DOHH2 (cell line): ENCODE measurements around the gene AGTPBP1.

ENCODE experiments used
- H3F3A ChIP-seq: fragments of 200-600 bp; sonication (generic), shearing (Covaris generic); 2 replicates; pipeline ENCODE4 v1.6.0; 2016; ENCODE audit warnings: antibody characterized with exemption, mild to moderate bottlenecking; ENCODE audit not compliant: control insufficient read depth, insufficient read depth
- H3K27ac ChIP-seq: fragments of 200-600 bp; sonication (generic); 2 replicates; pipeline ENCODE4 v1.5.1; 2014; ENCODE audit warnings: low read depth, mild to moderate bottlenecking, low read length, moderate library complexity
- H3K27me3 ChIP-seq: fragments of 200-600 bp; sonication (generic); 2 replicates; pipeline ENCODE4 v1.6.1; 2014; ENCODE audit warnings: mild to moderate bottlenecking, low read length, mixed read lengths; ENCODE audit not compliant: control insufficient read depth
- H3K36me3 ChIP-seq: fragments of 200-600 bp; sonication (generic); 2 replicates; pipeline ENCODE4 v1.6.1; 2014; ENCODE audit warnings: mild to moderate bottlenecking, low read length, moderate library complexity, mixed read lengths; ENCODE audit not compliant: control insufficient read depth
- H3K4me1 ChIP-seq: fragments of 200-600 bp; sonication (generic); 2 replicates; pipeline ENCODE4 v1.6.1; 2014; ENCODE audit warnings: mild to moderate bottlenecking, low read length, mixed read lengths; ENCODE audit not compliant: control insufficient read depth
- H3K4me2 ChIP-seq: fragments of 200-600 bp; sonication (generic); 2 replicates; pipeline ENCODE4 v1.6.0; 2014; ENCODE audit warnings: mild to moderate bottlenecking, low read length, moderate library complexity
- H3K4me3 ChIP-seq: fragments of 200-600 bp; sonication (generic); 2 replicates; pipeline ENCODE4 v1.5.1; 2014; ENCODE audit warnings: mild to moderate bottlenecking, low read length, mixed read lengths
- H3K79me2 ChIP-seq: fragments of 200-600 bp; sonication (generic); 2 replicates; pipeline ENCODE4 v1.6.1; 2014; ENCODE audit warnings: mild to moderate bottlenecking, low read length, mixed read lengths; ENCODE audit not compliant: control insufficient read depth
- H3K9me2 ChIP-seq: fragments of 200-600 bp; sonication (generic); replicated peaks from 2 replicates; pipeline ENCODE4 v1.6.1; 2014; ENCODE audit warnings: mild to moderate bottlenecking, low read length, mixed read lengths; ENCODE audit not compliant: control insufficient read depth
- H3K9me3 ChIP-seq: fragments of 200-600 bp; sonication (generic); 2 replicates; pipeline ENCODE4 v1.6.1; 2014; ENCODE audit warnings: antibody characterized with exemption, low read length, mixed read lengths; ENCODE audit not compliant: control insufficient read depth, insufficient read depth
- H4K20me1 ChIP-seq: fragments of 200-600 bp; sonication (generic); 2 replicates; pipeline ENCODE4 v1.6.0; 2014; ENCODE audit warnings: low read depth, mild to moderate bottlenecking, antibody characterized with exemption, low read length, moderate library complexity; ENCODE audit not compliant: control insufficient read depth, insufficient read depth
- EZH2phosphoT487 ChIP-seq: fragments of 200-600 bp; sonication (generic); IDR thresholded peaks from 2 replicates; pipeline ENCODE4 v1.6.1; 2017; ENCODE audit warnings: borderline replicate concordance, mild to moderate bottlenecking, antibody characterized with exemption, low read length, moderate library complexity, mixed read lengths
- TF ChIP-seq, protein P1 (sequence below): fragments of 200-600 bp; sonication (generic); IDR thresholded peaks from one replicate; pipeline ENCODE4 v1.5.1; 2014; ENCODE audit warnings: antibody characterized with exemption, mild to moderate bottlenecking, low read depth, low read length; ENCODE audit not compliant: poor library complexity, severe bottlenecking

AGTPBP1 gene

GRCh38 chr9:85730916-85731630 is 10.7 kb downstream of the AGTPBP1 start:
- H3K27me3 ChIP-seq = no peaks in the 10 kb centered on the region
- H3K79me2 ChIP-seq = peaks cover 97% of the 10 kb centered on the region
- H3K36me3 ChIP-seq = no peaks in the 10 kb centered on the region
- H3K4me1 ChIP-seq = no peaks in the 10 kb centered on the region
- H3K9me2 ChIP-seq = no peaks in the 10 kb centered on the region
- H3K4me3 ChIP-seq = no peak overlapping the region
- TF ChIP-seq, protein P1, sequence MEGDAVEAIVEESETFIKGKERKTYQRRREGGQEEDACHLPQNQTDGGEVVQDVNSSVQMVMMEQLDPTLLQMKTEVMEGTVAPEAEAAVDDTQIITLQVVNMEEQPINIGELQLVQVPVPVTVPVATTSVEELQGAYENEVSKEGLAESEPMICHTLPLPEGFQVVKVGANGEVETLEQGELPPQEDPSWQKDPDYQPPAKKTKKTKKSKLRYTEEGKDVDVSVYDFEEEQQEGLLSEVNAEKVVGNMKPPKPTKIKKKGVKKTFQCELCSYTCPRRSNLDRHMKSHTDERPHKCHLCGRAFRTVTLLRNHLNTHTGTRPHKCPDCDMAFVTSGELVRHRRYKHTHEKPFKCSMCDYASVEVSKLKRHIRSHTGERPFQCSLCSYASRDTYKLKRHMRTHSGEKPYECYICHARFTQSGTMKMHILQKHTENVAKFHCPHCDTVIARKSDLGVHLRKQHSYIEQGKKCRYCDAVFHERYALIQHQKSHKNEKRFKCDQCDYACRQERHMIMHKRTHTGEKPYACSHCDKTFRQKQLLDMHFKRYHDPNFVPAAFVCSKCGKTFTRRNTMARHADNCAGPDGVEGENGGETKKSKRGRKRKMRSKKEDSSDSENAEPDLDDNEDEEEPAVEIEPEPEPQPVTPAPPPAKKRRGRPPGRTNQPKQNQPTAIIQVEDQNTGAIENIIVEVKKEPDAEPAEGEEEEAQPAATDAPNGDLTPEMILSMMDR = no peak
- no peak for TF ChIP-seq EZH2phosphoT487
- no peak overlapping the region for H3K4me2 ChIP-seq
- no peaks in the 10 kb centered on the region for H3F3A ChIP-seq
- no peak overlapping the region for H3K27ac ChIP-seq
- H3K9me3 ChIP-seq = no peaks in the 10 kb centered on the region
- peaks cover 4% of the 10 kb centered on the region; the same call in 1 of the 2 replicates for H4K20me1 ChIP-seq

GRCh38 chr9:85729882-85730281 is 11.9 kb downstream of the AGTPBP1 start:
- Histone ChIP-seq H3K27me3 (no peaks in the 10 kb centered on the region), H3K4me2 (no peak overlapping the region), H3K36me3 (no peaks in the 10 kb centered on the region), H3K4me3 (no peak overlapping the region), H3K4me1 (no peaks in the 10 kb centered on the region), H3F3A (no peaks in the 10 kb centered on the region), H3K79me2 (peaks cover 99% of the 10 kb centered on the region), H3K27ac (no peak overlapping the region), H3K9me3 (no peaks in the 10 kb centered on the region), H4K20me1 (peaks cover 4% of the 10 kb centered on the region; the same call in 1 of the 2 replicates), H3K9me2 (no peaks in the 10 kb centered on the region)
- TF ChIP-seq, protein P1 = no peak

- H3K4me1 ChIP-seq = no peaks in the 10 kb centered on the region
- peaks cover 4% of the 10 kb centered on the region; the same call in 1 of the 2 replicates for H4K20me1 ChIP-seq
- H3K9me3 ChIP-seq = no peaks in the 10 kb centered on the region
Observed at GRCh38 chr9:85727500-85727899, 14.3 kb downstream of the AGTPBP1 start.

More at GRCh38 chr9:85727500-85727899, 14.3 kb downstream of the AGTPBP1 start:
- no peak overlapping the region for H3K27ac ChIP-seq
- no peaks in the 10 kb centered on the region for H3K27me3 ChIP-seq
- no peaks in the 10 kb centered on the region for H3F3A ChIP-seq
- H3K4me3 ChIP-seq = no peak overlapping the region
- TF ChIP-seq, protein P1 = no peak
- no peak for TF ChIP-seq EZH2phosphoT487
- H3K79me2 ChIP-seq = peaks cover 88% of the 10 kb centered on the region
- H3K9me2 ChIP-seq = no peaks in the 10 kb centered on the region
- peaks cover 11% of the 10 kb centered on the region; the same call in 1 of the 2 replicates for H3K36me3 ChIP-seq
- H3K4me2 ChIP-seq = no peak overlapping the region
